GM19324 (cell line): ENCODE results near the gene HOXB6.

Experiments used
- ATAC-seq: cut with Tn5 transposase; IDR thresholded peaks from one replicate; pipeline ENCODE4 v1.9.1; 2021; ENCODE audit warnings: mild to moderate bottlenecking, moderate library complexity; ENCODE audit not compliant: unreplicated experiment, low FRiP score

The HOXB6 gene

DNA sequence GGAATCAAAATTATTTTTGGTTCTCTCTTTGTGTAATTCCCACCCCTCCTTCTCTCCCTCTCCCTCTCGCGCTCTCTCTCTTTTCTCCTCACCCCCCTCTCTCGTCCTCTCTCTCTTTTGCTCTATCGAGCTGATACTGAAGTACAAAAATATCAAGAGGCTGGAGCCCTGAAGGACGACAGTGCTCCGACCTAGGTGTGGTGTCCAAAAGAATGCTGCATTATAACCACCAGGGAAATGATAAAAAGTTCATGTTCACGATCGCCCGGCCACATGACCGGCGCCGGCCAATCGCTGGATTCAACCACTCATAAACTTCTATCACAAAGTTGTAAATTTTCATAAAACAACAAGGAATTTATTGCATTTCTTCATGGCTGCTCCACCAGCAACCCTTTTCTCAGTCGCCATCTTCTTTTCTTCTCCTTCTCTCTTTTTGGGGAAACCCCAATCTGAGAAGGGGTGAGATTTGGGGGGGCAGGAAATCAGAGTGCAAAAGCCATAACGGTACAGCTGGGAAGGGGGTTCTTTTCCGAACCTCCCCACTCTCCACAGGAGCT lies at the start of gene HOXB6:
Gene HOXB6 (minus strand): TSS at position 217 of the 560 bp plus-strand sequence. CDS start 6,836 bp downstream, outside the sequence.
- ATAC-seq, result no peak

DNA sequence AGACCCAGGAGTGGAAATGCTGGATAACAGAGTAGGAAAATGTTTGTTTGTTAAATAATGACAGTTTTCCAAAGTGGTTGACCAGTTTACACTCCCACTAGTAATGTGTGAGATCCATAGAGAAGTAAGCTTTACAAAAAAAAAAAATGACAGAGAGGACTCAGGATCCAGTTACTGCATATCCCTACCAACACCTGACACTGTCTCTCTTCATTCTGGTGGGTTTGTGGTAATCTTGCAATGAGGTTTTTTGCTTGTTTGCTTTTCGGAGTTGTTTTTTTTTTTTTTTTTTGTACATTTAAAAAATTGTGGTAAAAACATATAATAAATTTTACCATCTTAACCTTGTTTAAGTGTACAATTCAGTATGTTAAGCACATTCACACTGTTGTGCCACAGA lies 45.0 kb upstream of the HOXB6 start:
- ATAC-seq, result no peak

DNA sequence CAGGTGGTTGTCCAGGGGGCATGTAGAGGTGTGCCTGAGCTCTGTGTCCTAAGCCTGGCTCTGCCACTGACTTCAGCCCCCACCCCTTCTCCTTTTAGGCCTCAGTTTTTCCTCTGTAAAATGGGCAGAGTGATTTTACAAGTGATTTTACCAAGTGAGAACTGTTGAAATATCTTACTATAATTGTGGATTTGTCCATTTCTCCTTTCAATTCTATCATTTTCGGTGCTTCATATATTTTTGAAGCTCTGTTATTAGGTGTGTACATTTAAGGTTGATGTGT lies 43.1 kb upstream of the HOXB6 start:
- ATAC-seq, result no peak

DNA sequence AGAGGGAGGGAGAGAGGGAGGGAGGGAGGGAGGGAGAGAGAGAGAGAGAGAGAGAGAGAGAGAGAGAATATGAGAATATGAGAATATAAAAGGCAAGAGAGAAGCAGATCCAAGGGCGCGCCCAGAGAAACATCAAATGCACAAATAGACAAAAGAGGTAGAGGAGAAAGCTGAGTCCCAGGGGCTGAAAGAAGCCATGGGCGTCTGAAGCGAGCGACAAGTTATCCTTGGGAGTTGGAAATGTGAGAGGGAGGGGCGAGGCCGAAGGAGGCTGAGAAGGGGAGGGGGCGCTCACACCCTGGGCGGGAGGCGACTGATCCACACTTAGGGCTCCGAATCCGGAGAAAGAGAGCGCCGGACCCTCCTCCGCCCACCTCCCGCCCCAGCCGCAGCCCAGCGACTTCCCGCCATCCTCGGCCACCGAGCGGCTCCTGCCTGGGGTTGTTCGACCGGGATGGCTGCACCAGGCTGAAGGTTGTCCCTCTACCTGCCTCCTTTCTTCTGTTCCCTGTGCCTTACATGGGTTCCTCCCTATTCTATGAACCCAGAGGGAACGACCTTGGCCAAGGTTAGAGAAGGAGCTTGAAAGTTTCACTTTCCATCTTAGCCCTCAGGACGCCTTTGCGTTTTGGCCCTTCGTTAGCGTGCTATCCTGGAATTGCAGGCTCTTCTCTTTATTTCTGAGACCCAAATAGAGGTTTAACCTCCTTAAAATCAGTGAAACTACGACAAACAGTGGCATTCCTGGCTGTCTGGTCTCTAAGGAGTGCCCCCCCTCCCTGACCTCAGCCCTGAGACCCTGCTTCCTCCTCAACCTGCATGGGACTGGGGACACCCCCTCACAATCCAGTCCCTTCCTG lies 42.5 kb upstream of the HOXB6 start:
- no peak for ATAC-seq

DNA sequence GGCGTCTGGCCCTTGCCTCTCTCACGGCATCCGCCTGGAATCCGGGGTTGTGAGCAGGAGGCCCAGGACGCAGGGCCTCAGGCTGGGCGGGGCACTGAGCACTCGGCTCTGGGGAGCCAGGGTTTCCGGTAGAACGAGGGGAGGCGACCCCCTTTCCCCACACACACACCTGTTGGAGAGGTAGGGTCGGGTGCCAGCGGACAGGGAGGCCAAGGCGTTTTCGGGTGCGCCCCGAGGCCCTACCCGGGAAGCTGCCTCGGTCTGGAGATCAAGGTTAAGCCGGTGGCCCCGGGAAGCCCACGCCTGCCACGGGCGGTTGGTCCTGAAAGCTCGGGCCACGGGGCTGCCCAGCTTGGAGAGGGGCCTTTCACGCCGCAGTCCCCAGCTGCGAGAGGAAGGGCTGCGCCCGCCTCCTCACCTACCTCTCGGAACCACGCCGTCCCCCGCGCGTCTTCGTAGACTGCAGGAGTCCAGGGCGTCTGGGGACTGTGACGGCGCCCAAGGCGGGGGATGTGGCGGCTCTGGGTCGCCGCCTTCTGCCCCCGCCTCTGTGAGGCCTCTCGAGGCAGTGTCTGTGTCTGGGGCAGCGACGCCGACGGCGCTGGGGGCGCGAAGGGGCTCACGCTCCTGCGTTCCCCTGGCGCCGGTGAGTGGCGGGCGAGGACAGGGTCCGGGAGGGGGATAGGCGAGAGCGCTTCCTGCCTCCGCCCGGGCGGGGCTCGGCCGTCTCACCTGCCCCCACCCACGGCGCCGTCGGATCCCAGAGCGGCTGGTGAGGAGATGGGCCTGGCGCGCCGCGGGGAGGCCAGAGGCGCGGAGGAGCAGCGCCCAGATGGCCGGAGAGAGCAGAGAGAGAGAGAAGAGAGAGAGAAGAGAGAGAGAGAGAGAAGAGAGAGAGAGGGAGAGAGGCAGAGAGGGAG lies 41.7 kb upstream of the HOXB6 start:
- ATAC-seq, result peak; percentile 47

DNA sequence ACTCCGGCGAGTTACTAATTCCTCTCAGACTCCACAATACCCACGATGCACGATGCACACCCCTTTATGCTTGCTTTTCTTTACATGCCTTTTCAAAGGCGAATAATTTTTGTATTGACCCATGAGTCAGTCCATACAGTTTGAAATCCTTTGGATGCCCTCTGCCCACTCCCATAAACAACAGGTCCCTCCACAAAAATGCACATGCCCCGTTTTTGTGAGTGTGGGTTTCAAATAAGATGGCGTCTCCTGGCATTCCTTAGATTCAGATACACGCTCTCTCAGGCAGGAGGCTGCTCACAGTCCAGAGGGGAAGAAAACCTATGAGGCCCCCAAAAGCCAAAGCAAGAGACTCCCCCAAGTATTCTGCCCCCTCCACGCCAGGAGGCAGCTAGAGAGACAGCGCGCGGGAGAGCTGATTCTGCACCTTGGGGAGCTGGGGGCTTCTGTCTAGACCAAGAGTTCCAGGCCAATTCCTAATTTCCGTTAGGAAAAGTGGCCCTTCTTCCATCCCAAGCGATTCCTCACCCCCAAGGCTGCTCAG lies 40.9 kb upstream of the HOXB6 start:
- no peak for ATAC-seq

DNA sequence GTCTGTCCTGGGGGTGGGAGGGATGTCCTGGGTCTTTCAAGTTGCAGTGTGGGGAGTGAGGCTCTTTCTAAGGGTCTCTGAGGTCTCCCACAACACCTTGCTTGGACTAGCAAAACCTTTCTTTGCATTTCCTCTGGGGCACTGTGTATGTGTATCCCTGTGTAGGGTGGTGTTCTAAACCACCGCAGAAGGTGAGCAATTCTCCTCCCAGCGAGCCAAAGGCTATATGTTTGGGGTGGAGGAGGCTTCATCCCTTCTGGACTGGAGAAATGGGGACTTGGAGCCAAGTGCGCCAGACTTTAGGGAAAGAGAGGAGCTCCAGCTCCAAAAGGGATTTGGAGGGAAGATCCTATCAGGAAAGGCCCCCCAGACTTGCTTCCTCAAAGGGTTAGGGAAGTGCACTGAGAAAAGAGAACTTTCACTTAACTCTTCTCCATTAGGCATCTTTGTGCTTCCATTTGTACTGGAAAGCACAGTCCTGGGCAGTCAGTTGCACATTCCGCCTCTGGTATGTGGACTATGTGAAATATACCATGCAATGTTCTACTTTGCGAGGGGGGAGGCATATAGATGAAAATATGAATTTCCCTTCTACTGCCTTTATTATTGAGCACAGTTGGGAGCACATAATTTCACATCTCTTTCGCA lies 40.2 kb upstream of the HOXB6 start:
- ATAC-seq, result no peak

DNA sequence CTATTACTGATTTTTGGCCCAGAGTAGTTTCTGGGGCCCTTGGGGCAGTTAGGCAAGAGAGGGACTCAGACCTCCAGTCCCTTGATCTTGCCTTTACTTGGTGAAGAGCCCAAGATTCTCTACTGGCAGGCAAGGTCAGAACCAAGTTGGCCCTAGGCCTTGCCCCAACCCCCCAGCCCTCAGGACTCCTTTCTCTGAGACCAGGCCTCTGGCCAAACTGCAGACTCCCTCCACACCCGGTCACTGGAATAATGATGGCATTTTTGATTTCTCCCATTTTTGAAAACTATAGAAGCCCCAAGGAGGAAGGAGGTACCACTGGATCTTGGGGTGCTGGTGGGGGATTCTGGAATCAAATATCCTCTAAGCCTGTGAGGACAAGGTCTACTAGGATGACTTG lies 39.4 kb upstream of the HOXB6 start:
- no peak for ATAC-seq

DNA sequence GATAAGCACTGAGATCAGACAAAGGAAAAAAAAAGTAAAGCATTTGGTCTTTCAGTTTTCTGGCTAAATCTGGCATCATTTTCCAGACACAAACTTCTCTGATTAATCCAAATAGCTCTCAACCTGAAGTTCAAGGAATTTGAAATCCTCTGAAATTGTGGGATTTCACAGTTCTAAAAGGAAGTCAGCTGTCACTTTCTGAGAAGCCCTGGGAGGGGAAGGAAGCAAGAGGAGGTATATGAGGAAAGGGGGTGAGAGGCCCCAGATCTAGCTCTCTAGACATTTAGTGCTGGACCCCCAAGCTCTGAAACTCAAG lies 38.9 kb upstream of the HOXB6 start:
- no peak for ATAC-seq

DNA sequence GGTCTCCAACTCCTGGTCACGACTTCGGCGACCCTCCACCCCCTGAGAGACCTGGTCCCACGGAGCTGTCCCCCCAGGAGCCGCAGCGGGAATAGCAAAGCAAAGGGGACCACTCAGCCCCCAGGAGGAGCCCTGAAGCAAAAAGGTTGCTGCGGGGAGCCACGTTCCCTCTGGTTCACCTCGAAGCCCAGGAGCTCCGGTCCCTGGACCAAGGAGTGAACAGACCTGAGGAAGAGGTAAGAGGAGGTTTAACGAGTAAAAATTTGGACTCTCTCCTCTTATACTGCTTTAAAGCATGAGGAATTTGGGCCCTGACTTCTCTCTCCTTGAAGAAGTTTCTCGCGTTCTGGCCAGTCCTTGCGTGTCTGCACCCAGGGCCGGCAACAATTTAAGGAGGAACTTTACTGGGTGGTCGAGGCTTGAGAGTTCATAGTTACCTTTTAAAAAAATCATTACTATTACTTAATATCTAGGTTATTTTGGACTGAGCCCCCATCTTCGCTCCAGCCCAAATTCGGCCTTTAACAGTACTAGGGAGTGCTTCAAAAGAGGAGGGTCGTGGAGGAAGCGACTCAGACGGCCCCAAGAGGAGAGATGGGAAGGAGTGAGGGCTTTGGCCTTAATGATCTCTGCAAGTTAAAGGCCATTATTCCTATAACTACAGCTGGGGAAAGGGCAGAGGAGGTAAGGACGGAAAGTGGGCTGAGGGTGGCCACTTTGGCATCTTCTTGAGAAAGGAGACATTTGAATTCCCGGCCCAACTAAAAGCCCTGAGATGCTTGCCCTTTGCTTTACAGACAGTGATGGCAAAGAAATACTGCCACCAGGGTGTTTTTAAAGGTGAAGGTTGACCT lies 38.3 kb upstream of the HOXB6 start:
- ATAC-seq, result no peak

DNA sequence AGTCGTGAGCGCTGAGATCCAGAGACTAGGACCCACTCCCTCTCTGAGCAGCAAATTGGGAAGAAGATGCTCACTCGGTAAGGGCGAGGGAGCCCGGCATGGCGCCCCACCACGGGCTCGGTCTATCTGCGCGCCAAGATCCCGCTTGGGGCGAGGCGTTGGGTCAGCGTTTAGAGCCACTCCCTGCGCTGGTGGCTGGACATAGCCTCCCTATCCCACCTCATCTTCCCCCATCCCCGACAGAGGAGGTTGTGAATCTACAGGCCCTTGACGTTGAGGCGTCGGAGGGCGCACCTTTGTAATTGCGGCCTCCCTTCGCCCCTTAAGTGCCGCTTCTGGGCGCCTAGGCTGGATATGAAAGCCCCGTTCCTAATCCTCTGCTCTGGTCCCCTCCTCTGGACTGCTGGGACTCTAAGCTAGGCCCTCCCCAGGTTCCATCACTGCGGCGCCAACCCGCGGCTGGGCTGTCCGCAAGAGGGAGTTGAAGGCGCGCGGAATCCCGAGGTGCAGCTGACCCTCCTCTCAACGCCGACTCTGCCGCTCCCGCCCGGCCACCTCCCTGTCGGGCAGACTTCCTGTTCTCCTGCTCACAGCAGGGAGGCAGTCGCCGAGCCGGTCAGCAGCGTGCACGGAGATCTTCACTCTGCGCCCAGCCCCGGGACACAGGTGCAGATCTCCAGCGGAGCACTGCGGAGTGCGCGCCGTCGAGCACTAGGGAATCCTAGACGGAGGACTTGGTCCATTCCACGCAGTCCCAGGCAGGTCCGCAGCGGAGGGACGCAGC lies 37.5 kb upstream of the HOXB6 start:
- no peak for ATAC-seq

DNA sequence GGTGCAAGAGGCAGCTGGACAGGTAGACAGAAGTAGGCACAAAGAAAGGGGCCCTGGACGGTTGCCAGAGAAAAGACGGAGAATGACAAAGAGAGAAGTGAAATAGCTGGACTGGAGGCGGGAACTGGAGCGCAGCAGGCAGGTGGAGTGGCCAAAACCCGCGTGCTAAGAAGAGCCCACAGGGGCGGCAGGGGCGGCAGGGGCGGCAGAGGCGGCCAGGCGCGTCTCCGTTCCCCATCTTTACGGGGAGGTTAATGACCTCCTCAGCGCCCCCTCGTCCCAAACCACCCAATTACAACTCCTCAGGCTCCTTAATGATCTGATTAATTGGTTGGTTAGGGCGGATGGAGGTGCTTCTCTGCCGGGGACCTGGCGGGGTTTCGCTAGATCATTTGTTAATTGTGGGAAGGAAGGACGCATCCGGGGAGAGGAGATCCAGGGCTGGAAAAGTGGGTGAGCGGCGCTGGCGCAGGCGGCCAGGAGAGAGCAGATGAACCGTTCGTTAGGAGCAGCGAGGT lies 36.8 kb upstream of the HOXB6 start:
- no peak for ATAC-seq

DNA sequence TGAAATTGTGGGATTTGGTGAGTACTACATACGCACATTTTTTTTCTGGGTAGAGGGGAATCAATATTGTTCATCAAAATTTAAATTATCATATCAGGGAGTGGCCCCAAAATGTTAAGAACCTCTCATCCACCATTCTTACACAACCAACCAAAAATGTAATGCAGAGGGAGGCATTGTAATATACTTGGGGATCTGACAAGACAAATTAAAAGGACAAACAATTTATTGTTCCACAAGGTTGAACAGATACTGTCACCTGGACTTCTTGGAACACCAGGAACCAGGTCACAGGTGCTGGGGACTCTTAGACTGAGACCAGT lies 36.0 kb upstream of the HOXB6 start:
- no peak for ATAC-seq

DNA sequence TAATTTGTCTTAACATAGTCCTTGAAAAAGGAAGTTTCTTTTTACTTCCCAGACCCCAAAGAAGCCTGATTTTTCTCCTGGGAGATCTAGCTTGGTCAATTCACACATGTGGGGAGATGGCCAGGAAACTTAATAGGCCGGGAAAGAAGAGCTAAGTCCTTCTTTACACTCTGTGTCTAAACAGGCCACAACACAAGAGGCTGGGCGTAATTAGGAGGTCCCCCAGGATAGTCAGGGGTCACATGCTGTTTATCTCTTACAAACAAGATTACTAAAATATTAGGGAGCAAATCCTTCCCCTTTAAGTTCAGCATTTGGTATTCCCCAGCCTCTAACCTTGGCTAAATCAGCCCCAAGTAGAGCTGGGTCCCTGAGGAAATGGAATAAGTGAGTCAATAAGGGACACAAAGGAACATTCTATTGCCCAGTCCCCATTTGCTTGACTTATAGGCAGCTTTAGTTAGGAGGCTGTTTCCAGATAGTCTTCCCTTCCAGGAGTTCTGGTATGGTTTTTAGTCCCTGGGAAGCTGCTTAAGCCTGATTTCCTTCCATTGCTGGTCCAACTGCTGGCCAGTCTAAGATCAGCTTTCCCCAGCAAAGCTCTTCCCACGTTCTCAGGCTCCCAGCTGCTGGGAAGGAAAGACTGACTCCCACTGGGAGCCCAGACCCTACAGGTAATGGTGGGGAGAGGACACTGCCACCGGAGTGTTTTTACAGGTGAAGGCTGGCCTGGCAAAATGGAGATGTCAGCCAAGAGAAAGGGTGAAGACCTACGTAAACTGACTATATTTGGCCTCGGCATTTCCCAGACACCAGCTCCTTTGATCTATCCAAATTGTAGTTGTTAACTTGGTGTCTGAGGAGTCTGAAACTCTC lies 35.4 kb upstream of the HOXB6 start:
- no peak for ATAC-seq

DNA sequence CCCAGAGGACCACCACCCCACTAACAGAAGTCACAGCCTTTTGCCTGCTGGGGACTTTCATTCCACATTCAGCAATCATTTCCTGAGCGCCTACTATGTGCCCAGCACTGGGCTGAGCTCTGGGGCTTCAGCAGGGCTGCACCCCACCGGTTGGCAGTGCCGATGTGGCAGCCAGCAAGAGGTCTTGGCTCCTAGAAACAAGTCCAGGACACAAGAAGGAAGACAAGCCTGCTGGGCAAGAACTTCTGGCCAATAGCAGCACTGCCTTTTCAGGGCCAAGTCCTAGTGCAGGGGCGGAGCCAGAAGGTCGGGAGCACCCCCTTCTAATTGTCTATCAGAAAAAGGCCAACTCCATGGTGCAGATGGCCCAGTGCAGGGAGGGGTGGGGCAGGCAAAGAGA lies 34.4 kb upstream of the HOXB6 start:
- no peak for ATAC-seq

DNA sequence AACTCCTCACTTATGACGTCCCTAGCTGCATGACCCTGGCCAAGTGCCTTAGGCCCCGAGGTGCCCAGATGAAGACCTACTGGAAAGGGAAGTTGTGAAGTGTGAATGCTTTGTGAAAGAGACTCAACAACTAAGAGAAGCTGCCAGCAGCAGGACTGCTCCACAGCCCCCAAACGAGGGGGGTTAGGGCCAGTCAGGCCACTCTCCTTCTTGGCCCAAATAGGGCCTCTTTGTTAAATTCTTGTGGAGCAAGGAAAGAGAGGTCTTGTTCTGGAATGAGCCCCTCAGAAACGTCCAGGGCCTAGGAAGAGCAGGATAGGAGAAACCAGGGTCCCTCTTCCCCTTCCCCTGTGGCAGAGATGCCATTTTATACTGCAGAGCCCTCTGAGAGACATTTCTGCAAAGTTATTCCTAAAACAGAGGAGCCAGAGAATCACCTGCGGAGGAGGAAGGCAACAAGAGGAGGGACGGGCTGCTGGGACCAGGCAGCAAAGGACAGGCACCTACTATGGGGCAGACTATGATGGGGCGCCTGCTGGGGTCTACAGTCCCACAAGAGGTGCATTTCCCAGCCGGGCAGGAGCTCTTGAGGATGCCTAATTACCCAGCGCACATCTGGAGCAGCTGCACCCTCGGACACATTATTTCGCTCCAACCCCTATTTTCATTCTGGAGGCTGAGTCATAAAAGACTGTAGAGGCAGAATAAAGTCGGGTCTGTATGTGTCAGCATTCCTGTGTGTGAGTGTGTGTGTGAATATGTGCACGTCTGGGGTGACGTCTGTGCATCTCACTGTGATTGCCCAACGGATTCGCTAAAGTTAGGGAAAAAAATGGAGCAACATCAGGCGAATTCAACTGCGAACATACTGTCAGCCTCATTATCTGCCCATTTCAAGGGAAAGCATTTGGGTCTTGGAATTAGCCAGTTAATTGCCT lies 32.8 kb upstream of the HOXB6 start:
- no peak for ATAC-seq
